ENCODE measurements around the gene SYNPO2. TPM values are rescaled to one million over a fixed set of nuclear protein-coding genes. Genes with fewer than 3 reads are reported as not detected.
A peak's percentile ranks its signal among the peaks of the same experiment; 100 is the strongest.

SYNPO2 gene
- polyA plus RNA-seq, 1 experiment: 5.1 TPM

DNA sequence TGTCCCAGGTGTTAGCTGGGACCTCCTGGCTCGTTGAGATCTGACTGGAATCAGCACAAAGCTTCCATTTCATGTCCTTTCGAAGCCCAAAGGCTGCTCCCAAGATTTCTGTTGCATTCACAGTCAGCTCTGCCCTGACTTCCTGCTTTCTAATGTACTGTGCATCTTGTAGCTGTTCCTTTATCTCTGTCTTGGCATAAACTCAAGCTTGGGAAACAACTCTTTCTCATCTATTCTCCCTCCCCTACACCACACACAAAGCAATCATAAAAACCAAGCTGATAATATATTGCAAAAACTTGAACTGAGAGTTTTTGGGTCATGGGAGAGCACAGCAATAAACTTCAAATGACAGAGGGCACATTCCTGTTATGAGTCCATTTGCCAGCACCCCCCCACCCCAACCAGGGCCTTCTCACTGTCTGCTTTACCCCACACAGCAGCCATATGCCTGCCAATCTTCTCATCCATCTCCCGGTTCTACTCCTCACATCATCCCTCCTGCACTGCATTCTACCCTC is 76.3 kb downstream of the SYNPO2 start:
- Histone ChIP-seq H3K27ac (ENCODE audit: low read depth, low read length) (no peak overlapping the region), H3K27me3 (ENCODE audit: control insufficient read depth, insufficient read depth, low read length) (no peaks in the 10 kb centered on the region), H3K4me3 (ENCODE audit: low read depth, low read length) (no peak overlapping the region), H3K9me3 (ENCODE audit: control insufficient read depth, insufficient read depth, low read length) (no peaks in the 10 kb centered on the region)
- TF ChIP-seq, protein P1, sequence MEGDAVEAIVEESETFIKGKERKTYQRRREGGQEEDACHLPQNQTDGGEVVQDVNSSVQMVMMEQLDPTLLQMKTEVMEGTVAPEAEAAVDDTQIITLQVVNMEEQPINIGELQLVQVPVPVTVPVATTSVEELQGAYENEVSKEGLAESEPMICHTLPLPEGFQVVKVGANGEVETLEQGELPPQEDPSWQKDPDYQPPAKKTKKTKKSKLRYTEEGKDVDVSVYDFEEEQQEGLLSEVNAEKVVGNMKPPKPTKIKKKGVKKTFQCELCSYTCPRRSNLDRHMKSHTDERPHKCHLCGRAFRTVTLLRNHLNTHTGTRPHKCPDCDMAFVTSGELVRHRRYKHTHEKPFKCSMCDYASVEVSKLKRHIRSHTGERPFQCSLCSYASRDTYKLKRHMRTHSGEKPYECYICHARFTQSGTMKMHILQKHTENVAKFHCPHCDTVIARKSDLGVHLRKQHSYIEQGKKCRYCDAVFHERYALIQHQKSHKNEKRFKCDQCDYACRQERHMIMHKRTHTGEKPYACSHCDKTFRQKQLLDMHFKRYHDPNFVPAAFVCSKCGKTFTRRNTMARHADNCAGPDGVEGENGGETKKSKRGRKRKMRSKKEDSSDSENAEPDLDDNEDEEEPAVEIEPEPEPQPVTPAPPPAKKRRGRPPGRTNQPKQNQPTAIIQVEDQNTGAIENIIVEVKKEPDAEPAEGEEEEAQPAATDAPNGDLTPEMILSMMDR (IDR thresholded peaks at IDR 0.05; ENCODE audit: low read depth, low read length): no peak
- no peak for DNase-seq (ENCODE audit: low read depth, low spot score)
- CTCF ChIA-PET: interaction anchor here (0.6 to 1.0 kb wide), 2 partner anchors 16 to 729 kb away, joined by 3 to 4 read pairs; no protein-coding TSS in a partner anchor
- POLR2A ChIA-PET: no interaction called here

DNA sequence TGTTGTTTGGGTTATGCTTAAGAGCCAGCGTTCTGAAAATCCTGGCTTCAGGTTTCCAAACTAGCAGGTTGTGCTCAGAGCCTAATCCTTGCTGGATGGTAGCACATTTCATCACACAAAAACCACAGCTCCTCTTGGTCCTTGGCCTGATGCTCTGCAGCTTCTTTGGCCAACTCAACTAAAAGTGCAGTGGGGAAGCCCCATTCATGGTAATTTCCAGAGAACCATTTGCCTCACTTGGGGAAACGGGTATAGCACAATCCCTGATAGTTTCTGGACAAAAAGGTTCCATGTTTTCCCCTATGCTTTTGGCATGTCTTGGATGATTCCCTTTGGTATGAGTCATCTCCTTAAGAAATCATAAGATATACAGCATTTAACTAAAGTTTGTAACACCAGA is 78.7 kb downstream of the SYNPO2 start:
- H3K27me3 ChIP-seq (ENCODE audit: control insufficient read depth, insufficient read depth, low read length): no peaks in the 10 kb centered on the region
- CTCF ChIA-PET: interaction anchor here (0.6 to 9.5 kb wide), 7 partner anchors 77 to 303 kb away, joined by 3 to 116 read pairs (median 4); partner anchors contain the start of genes SYNPO2 and USP53
- POLR2A ChIA-PET: interaction anchor here (0.6 to 2.1 kb wide), 4 partner anchors 49 to 238 kb away, joined by 3 to 5 read pairs (median 4); no protein-coding TSS in a partner anchor
- H3K9me3 ChIP-seq (ENCODE audit: control insufficient read depth, insufficient read depth, low read length): no peaks in the 10 kb centered on the region
- TF ChIP-seq, protein P1 (IDR thresholded peaks at IDR 0.05; ENCODE audit: low read depth, low read length): no peak
- DNase-seq (ENCODE audit: low read depth, low spot score): no peak
- peak overlapping the region; percentile 74 for H3K27ac ChIP-seq (ENCODE audit: low read depth, low read length)
- H3K4me3 ChIP-seq (ENCODE audit: low read depth, low read length): no peak overlapping the region

DNA sequence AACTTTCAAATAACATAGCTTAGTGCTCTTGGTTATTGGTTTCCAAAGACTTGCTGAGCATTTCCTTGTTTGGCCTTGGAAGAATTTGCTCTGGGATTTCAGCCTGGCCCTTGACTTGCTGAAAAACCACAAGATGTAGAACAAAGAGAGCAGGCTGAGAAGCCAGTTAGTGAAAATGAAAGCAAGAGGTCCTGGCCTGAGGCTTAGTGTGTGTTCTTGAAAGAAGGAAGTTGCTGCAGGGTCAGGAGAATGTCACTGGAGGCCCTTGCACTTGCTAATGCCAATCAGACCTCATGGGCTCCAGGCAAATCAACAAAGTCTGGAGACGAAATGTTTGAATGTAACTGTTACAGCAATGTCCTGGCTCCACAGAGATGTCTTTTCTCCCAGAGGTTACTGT is 79.4 kb downstream of the SYNPO2 start:
- TF ChIP-seq, protein P1 (IDR thresholded peaks at IDR 0.05; ENCODE audit: low read depth, low read length): no peak
- ChIA-PET CTCF (interaction anchor here (0.8 to 9.5 kb wide), 11 partner anchors 13 to 304 kb away, joined by 3 to 116 read pairs (median 3); partner anchors contain the start of genes SYNPO2 and USP53), POLR2A (interaction anchor here (0.6 to 2.1 kb wide), 5 partner anchors 50 to 238 kb away, joined by 3 to 5 read pairs (median 4); no protein-coding TSS in a partner anchor)
- H3K4me3 ChIP-seq (ENCODE audit: low read depth, low read length): peak overlapping the region; percentile 23
- H3K27me3 ChIP-seq (ENCODE audit: control insufficient read depth, insufficient read depth, low read length): no peaks in the 10 kb centered on the region
- H3K9me3 ChIP-seq (ENCODE audit: control insufficient read depth, insufficient read depth, low read length): no peaks in the 10 kb centered on the region
- DNase-seq (ENCODE audit: low read depth, low spot score): no peak
- peak overlapping the region; percentile 88 for H3K27ac ChIP-seq (ENCODE audit: low read depth, low read length)

DNA sequence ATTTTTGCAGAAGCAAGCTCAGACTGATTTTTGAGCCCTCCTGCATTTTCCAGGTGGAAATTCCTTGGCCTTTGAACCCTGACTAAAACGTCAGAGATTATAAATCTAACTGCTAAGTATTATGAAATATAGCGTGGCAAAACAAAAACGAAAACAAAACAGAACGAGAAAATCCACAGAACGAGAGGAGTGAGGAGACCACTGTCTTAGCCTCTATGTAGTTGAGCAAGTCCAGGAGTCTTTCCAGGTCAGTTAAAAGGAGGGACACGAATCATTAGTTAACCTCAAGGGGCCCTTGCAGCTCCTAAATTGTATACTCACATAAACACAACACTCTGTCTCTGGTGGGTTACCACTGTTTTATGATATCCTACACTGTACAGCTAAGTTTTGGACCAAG is 80.2 kb downstream of the SYNPO2 start:
- TF ChIP-seq, protein P1 (IDR thresholded peaks at IDR 0.05; ENCODE audit: low read depth, low read length): no peak
- no peak for DNase-seq (ENCODE audit: low read depth, low spot score)
- CTCF ChIA-PET: interaction anchor here (0.6 to 9.5 kb wide), 19 partner anchors 12 to 304 kb away, joined by 3 to 116 read pairs (median 3); partner anchors contain the start of gene SYNPO2
- H3K9me3 ChIP-seq (ENCODE audit: control insufficient read depth, insufficient read depth, low read length): no peaks in the 10 kb centered on the region
- no peak overlapping the region for H3K27ac ChIP-seq (ENCODE audit: low read depth, low read length)
- POLR2A ChIA-PET: no interaction called here
- H3K27me3 ChIP-seq (ENCODE audit: control insufficient read depth, insufficient read depth, low read length): no peaks in the 10 kb centered on the region
- no peak overlapping the region for H3K4me3 ChIP-seq (ENCODE audit: low read depth, low read length)

DNA sequence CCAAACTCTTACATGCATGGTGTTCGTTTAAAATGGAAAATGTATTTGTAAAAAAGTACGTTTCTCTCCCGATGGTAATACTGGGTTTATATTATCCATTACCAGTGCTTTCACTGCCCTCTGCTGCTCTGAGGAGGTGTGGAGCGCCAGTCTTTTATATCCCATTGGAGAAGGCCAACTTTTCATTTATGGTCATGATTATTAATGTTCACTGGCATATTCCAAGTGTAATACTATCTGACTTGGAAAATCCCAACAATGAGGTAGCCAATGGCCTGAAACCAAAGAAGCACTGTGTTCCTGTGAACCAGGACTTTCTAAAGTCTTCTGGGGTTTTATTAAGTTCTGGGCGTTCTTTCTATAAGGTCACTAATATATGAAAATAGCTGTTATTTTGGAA is 80.7 kb downstream of the SYNPO2 start:
- Histone ChIP-seq H3K27me3 (ENCODE audit: control insufficient read depth, insufficient read depth, low read length) (no peaks in the 10 kb centered on the region), H3K9me3 (ENCODE audit: control insufficient read depth, insufficient read depth, low read length) (no peaks in the 10 kb centered on the region), H3K27ac (ENCODE audit: low read depth, low read length) (no peak overlapping the region), H3K4me3 (ENCODE audit: low read depth, low read length) (no peak overlapping the region)
- TF ChIP-seq, protein P1 (IDR thresholded peaks at IDR 0.05; ENCODE audit: low read depth, low read length): peak; percentile 78
- ChIA-PET CTCF (interaction anchor here (0.6 to 9.5 kb wide), 28 partner anchors 11 to 305 kb away, joined by 3 to 116 read pairs (median 4); partner anchors contain the start of gene SYNPO2), POLR2A (interaction anchor here (0.6 kb wide), 1 partner anchor 331 kb away, joined by 3 read pairs; no protein-coding TSS in a partner anchor)
- DNase-seq (ENCODE audit: low read depth, low spot score): no peak

Data from AG04450 (cell line).